NCI-H2171 (cell line): ENCODE measurements around the gene GOSR1.
"Not testable (repeated sequence)": the region's sequence is repeated elsewhere in the genome, so short reads cannot be mapped to it uniquely, and the experiment has no call there.

ENCODE experiments used
- DNase-seq: peaks from one replicate; lab custom pipeline; 2025; lab: John Stamatoyannopoulos, UW

GOSR1 gene

DNA sequence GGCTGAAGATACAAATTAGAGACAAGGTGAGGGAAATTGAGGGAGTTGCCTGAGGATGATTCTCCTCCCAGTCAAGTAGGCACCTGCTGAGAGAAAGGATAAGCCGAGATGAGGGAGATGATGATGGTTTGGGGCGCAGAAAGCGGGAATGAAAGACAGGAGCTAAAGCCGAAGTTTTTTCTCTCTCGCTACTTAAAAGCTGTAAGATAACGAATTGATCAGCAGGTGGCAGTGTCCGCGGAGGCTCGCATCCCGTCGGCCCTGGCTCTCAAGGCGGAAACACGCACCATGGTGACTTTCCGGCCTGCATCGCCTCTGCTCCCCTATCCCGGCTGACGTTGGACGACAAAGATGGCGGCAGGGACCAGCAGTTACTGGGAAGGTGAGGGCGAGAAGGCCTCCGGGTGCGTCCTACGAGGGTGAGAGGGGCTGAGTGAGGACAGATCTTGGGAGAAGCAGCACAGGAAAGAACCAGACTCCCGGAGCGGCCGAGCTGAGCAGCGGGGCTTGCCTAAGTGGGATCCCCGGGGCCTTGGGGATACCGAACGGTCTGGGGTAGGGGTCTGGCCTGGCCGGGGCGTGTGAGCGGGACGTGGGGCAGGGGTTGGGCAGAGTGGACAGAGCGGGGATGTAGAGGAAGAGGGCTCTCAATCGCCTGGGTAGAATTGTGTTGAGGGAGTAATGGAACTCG lies at the start of gene GOSR1:
Gene GOSR1, plus strand, starts transcription at position 326 of the 691 bp plus-strand sequence. Its CDS starts 26 bp downstream, at position 352.
- peak; percentile 96 for DNase-seq

DNA sequence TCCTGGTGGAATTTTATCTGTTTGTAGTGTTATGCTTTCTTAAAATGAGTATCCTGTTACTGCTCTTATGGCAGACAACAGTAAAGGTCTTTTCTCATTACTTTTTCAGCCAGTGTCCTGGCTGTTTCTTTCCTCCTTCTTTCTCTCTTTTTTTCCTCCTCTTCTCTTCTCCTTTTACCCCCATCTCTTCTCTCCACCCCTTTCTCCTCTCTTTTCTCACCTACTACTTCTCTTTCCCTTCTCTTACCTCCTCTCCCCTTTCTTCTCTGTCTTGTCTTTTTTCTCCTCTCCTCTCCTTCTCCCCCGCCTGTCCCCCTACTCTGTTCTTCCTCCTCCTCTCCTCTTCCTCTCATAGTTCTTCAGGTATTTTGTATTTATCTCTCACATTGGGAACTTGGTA lies 49.6 kb upstream of the GOSR1 start:
- DNase-seq: no peak

DNA sequence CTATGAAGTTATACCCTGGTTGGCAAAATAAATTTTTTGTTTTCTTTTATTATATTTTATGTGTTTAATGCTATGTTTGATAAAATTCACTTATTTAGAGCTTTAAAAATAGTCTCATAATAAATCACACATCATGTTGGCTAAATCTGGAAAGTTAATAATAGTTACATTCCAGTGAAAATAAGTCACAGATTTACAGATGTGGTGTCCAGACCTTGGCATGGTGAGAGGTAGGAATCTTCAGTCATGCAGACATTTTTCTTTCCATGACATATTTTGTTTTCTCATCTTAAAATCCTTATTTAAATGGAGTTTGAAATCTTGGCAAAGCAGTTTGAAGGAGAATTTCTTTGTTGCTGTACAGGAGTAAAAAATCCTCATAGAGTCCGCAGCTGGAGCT lies 48.1 kb upstream of the GOSR1 start:
- DNase-seq: no peak

DNA sequence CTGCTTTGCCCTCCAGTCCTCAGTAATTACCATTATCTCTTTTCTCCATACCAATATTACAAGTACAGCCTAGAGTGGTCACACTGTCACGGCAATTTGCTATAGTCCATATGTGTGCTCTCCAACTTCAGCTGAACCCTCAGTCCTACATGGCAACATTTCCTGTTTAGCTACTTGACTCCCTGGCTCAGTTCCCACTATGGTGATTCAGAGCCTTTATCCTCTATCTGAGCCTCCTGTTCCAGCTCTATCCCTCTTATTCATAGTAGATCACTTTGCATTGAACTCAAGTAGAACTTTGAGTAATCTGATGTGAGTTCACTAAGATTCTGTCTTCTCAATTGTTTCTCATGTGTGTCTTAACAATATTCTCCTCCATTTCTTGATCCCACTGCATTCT lies 43.7 kb upstream of the GOSR1 start:
- DNase-seq: no peak

DNA sequence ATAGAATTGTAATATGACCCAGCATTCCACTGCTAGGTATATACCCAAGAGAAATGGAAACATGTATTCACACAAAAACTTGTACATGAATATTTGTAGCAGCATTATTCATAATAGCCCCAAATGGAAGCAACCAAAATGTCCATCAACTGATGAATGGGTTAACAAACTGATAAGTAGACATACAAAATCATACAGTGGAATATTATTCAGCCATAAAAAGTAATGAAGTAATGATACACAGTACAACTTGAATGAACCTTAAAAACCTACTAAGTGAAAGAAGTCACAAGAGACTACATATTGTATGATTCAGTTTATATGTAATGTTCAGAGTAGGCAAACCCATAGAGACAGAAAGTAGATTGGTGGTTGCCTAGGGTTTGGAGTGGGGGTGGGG lies 40.5 kb upstream of the GOSR1 start:
- no peak for DNase-seq

DNA sequence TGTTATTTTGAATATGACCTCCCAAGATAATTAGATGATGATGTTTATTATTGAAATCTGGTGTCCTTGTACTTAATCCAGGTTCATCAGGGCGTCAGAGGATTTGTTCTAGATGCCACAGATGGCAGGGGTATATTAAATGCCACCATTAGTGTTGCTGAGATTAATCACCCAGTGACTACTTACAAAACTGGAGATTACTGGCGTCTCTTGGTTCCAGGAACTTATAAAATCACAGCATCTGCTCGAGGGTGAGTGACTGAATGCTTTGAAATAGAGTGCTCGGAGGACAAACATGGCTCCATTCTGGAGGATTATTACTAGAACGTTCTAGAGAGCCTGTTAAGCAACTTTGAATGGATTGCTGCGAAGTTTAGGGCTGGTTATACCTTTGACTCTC lies 33.5 kb upstream of the GOSR1 start:
- DNase-seq: no peak

DNA sequence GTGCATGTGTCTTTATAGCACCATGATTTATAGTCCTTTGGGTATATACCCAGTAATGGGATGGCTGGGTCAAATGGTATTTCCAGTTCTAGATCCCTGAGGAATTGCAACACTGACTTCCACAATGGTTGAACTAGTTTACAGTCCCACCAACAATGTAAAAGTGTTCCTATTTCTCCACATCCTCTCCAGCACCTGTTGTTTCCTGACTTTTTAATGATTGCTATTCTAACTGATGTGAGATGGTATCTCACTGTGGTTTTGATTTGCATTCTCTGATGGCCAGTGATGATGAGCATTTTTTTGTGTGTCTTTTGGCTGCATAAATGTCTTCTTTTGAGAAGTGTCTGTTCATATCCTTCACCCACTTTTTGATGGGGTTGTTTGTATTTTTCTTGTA lies 30.6 kb upstream of the GOSR1 start:
- not testable (repeated sequence) for DNase-seq

DNA sequence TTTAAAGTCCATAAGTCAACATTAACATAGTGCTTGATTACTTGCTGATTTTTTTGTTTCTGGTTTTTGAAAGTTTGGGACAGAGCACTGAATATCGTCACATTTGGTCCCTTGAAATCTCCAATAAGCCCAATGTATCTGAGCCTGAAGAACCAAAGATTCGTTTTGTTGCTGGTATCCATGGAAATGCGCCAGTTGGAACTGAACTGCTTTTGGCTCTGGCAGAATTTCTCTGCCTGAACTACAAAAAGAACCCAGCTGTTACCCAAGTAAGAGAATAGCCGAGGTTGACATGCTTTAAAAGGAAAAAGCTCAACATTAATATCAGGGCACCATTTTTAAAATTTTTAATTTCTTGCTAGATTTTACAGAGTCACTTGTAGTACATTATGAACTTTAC lies 27.7 kb upstream of the GOSR1 start:
- DNase-seq: no peak

DNA sequence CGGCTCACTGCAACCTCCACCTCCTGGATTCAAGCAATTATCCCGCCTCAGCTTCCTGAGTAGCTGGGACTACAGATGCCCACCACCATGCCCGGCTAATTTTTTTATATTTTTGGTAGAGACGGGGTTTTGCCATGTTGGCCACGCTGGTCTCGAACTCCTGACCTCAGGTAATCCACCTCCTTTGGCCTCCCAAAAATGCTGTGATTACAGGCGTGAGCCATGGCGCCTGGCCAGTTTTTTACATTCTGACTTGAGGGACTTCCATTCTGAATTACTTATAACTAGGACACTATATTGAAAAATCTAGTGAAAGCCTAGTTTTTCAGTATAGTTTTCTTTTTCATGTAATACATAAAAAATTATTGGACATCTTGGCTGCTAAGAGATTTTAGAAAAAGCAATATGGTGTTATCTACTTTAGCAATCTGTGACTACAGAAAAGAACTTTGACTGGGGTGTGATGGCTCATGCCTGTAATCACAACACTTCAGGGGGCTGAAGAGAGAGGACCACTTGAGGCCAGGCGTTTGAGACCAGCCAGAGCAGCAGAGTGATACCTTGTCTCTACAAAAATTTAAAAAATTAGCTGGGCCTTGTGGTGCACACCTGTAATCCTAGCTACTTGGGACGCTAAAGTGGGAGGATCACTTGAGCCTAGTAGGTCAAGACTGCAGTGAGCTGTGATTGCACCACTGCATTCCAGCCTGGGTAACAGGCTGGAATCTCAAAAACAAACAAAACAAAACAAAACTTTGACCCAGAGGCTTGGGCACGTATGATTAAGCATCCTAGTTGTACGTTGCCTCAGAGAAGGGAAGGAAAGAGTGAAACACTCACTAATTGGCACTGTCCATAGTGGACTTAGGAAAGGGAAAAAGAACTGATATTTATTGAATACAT lies 26.8 kb upstream of the GOSR1 start:
- no peak for DNase-seq

DNA sequence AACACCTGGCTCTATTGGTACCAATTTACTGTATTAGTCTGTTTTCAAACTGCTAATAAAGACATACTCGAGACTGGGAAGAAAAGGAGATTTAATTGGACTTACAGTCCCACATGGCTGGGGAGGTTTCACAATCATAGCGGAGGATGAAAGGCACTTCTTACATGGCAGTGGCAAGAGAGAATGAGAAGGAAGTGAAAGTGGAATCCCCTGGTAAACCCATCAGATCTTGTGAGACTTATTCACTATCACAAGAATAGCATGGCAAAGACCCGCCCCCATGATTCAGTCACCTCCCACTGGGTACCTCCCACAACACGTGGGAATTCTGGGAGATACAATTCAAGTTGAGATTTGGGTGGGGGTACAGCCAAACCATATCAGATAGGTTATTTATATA lies 22.6 kb upstream of the GOSR1 start:
- DNase-seq: no peak

DNA sequence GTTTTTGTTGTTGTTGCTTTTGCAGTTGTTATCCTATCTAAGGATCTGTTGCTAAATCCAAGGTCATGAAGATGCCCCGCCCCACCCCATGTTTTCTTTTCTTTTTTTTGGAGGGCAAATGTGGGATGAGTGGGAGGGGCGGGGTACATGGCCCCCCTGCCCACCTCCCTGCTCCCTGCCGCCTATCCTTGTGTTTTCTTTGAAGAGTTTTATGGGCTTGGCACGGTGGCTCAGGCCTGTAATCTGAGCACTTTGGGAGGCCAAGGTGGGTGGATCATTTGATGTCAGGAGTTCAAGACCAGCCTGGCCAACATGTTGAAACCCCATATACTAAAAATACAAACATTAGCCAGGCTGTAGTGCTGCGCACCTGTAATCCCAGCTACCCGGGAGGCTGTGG lies 18.8 kb upstream of the GOSR1 start:
- no peak for DNase-seq

DNA sequence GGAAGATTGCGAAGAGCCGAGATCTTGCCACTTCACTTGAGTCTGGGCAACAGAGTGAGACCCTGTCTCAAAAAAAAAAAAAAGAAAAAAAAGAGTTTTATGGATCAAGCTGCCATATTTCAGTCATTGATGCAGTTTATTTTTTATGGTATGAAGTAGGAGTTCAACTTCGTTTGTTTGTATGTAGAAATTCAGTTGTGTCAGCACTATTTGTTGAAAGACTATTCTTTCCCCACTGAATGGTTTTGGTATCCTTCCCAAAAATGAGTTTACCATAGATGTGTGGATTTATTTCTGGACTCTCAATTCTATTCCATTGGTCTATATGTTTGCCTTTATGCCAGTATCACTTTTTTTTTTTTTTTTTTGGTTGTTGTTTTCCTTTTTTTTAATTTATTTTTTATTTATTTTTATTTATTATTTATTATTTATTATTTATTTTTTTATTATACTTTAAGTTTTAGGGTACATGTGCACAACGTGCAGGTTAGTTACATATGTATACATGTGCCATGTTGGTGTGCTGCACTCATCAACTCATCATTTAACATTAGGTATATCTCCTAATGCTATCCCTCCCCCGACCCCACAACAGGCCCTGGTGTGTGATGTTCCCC lies 18.3 kb upstream of the GOSR1 start:
- DNase-seq: not testable (repeated sequence)

DNA sequence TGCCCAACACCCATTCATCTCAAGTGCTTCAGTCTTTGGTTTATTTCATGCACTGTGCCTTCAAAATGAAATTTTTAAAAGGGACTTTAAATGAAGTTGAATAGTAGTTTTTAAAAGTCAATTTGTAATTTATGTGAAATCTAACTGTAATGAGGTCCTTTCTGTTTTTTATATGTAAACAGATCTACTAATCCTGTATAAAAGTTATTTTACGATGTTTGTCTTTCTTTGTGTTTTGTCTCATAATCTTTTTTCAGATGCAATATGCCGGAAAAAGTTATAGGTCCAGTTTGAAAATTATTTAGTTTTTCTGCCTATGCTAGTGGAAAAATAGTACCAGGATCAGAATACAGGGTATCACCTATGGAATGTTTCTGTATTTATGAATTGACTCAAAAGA lies 8.7 kb upstream of the GOSR1 start:
- no peak for DNase-seq

DNA sequence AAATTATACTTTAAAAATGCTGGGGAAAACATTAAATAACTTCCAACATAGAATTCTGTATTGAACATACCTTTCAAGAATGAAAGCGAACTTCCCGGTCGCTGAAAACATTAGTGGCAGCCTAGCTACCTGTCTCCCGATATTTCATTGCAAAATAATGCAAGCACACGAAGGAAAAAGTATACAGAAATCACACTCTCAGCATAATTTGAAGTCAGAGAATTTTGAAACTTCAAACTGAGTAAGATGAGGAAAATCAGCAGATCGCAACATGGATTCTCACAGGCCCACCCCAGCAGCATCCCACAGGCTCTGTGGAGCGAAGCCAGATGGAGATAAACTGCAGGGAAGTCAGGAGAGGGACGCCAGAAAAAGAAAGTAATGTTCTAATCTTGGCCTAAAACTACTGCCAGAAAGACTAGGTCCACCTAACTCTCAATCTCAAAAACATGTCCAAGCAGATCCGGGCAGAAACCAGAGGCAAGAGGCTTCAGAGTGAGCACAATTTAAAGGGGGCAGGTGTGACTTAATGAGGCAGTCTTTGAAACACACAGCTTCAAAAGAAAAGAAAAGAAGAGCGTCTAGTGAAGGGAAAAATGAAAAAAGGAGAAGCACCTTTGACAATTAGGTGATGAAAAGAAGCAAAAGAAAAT lies 4.8 kb upstream of the GOSR1 start:
- DNase-seq: no peak

DNA sequence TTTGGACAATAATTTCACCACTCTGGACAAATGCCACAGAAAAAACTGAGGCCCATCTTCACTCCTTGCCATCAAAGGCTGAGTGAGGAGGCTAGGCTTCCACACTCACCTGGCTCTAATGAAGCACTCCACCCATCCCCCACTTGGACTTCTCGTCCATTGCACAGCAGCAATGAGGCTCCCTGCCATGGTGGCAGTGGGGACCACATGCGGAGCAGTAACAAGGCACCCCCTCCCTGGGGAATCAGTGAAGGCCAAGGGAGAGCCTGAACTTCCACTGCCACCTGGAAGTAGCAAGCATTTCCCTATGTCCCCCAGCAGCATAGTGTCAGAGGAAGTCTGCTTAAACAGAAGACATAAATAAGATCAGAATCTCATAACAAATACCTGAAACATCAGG lies 2.0 kb upstream of the GOSR1 start:
- no peak for DNase-seq

DNA sequence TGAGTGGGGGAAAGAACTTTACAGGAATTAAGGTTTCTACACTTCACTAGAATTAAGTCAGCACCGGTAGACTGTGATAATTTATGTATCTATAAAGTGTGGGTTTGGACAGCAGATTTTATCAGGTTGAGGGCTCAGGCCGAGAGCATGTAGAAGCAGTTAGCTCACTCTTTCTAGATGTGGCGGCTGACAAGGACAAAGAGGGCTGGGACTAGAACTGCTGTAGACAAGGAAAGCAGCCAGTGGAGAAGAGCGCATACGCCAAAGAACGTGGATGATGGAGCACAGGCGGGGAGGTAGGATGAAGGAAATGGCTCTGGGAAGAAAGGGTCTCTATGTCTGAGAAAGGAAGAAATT lies 504 bp upstream of the GOSR1 start:
- no peak for DNase-seq

DNA sequence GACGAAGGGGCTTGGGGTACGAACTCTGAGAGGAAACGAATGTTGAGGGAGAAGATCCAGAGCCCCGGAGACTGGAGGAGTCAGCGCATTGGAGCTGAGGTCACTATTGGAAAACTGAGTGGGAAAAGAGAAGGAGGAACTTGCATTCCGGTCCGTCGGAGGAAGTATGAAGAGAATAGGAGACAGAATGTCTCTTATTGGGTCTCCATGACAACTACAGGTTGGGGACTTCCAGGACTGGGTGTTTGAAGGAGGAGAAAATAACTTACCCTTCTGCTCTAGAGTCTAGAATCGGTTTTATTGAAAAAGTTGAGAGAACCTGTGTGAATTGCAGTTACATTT lies 537 bp downstream of the GOSR1 start:
- no peak for DNase-seq

DNA sequence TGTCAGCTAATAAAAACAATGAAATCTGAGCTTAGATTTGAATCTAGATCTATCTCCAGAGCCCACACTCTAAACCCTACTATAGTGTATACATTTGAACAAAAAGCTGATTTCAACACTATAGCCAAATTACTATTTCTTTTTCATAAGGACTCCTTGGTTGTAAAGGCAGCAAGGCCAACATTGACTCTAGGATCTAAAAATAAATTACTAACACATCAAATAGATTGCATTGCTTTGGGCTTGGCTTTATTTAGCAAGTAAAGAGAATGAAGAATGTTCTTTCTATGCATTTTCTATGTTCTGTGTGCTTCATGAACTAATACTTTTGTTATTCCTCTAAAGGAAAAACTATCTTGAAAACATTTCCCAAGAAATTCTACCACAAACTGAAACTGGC lies 5.3 kb downstream of the GOSR1 start:
- no peak for DNase-seq

DNA sequence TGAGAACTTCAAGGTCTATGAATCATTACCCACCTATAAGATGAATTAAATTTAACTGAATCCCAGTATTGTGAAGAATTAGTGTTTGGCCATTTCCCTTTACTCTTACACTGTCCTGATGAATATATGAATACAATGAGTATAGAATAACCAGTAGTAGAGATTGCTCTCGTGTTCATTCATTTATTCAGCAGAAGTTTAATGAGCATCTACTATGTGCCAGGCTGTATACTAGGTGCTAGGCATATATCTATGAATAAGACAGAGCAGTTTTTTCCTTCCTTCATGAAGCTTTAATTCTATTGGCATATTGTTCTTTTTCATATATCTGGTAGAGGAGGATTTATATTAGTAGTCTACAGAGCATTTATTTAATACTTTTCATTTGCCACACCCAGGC lies 6.0 kb downstream of the GOSR1 start:
- DNase-seq: no peak

DNA sequence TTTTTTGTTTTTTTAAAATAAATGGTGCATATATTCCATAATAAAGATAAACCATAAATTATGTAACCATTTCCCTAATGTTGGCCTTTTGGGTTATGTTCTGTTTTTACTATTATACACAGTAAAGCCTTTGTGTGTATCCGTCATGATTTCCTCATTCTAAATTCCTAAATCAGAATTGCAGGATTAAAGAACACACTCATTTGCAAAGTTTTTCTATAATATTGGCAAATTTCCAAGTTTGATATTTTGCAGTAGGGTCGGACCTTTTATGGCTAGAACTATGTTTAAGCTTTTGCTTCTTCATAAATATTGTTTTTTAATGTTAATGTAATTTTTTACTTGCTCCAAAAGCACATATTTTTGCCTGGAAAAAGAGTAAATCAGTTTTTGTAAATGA lies 16.6 kb downstream of the GOSR1 start:
- DNase-seq: no peak

DNA sequence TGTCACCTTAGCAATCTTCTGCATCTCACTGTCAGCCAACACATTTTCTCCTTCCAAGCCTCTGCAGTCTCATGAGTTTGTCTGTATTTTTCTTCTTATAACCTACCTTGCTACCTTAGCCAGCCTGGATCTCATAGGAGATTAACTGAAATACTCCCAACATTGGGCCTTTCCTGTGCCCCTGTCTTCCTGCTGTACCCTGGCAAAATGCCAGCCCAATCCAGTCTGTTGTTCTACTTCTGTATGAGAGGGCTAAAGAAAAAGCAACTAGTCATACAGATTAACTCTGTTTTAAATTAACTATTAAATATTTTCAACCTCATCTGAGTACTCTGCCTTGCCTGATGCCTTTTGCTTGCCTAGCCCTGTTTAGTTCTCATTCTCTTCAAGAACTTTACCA lies 18.4 kb downstream of the GOSR1 start:
- no peak for DNase-seq

DNA sequence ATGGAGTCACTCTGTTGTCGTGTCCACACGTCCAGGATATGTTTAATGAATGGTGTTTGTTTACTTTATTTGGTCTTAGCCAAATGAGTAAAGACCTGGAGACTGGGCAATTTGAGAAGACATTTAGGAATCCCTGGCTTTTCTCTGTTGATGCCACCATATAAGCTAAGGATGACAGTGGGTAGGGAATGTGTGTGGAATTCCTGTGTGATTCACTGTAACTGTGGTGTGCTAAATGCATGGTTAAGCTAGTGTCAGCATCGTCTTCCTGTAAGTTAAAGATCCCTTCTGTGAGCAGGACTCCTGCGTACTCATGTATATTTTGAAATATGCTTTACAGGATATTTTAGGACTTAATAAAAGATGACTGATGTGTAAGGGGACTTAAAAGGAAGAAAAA lies 26.4 kb downstream of the GOSR1 start:
- no peak for DNase-seq
